Measurements from ENCODE around the gene SPHK1.
"Not testable (repeated sequence)": the region's sequence is repeated elsewhere in the genome, so short reads cannot be mapped to it uniquely, and the experiment has no call there.

SPHK1 gene

GRCh38 chr17:76354747-76355310 is 29.6 kb upstream of the SPHK1 start:
- TF ChIP-seq, protein P1, sequence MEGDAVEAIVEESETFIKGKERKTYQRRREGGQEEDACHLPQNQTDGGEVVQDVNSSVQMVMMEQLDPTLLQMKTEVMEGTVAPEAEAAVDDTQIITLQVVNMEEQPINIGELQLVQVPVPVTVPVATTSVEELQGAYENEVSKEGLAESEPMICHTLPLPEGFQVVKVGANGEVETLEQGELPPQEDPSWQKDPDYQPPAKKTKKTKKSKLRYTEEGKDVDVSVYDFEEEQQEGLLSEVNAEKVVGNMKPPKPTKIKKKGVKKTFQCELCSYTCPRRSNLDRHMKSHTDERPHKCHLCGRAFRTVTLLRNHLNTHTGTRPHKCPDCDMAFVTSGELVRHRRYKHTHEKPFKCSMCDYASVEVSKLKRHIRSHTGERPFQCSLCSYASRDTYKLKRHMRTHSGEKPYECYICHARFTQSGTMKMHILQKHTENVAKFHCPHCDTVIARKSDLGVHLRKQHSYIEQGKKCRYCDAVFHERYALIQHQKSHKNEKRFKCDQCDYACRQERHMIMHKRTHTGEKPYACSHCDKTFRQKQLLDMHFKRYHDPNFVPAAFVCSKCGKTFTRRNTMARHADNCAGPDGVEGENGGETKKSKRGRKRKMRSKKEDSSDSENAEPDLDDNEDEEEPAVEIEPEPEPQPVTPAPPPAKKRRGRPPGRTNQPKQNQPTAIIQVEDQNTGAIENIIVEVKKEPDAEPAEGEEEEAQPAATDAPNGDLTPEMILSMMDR (IDR thresholded peaks at IDR 0.05; ENCODE audit: low read depth, low read length): no peak
- no peak overlapping the region for H3K4me3 ChIP-seq (replicated peaks in 1 of 2; ENCODE audit: low read depth in 2 of 2, low read length in 2 of 2)
- no peak for DNase-seq (ENCODE audit: low read depth in 2 of 2)

GRCh38 chr17:76356803-76357456 is 27.5 kb upstream of the SPHK1 start:
- H3K4me3 ChIP-seq (replicated peaks in 1 of 2; ENCODE audit: low read depth in 2 of 2, low read length in 2 of 2): no peak overlapping the region
- TF ChIP-seq, protein P1 (IDR thresholded peaks at IDR 0.05; ENCODE audit: low read depth, low read length): no peak
- DNase-seq (ENCODE audit: low read depth in 2 of 2): no peak

- no peak overlapping the region for H3K4me3 ChIP-seq (replicated peaks in 1 of 2; ENCODE audit: low read depth in 2 of 2, low read length in 2 of 2)
- no peak for DNase-seq (ENCODE audit: low read depth in 2 of 2)
- TF ChIP-seq, protein P1 (IDR thresholded peaks at IDR 0.05; ENCODE audit: low read depth, low read length): no peak
Measured at GRCh38 chr17:76357597-76358158, 26.7 kb upstream of the SPHK1 start.

DNA sequence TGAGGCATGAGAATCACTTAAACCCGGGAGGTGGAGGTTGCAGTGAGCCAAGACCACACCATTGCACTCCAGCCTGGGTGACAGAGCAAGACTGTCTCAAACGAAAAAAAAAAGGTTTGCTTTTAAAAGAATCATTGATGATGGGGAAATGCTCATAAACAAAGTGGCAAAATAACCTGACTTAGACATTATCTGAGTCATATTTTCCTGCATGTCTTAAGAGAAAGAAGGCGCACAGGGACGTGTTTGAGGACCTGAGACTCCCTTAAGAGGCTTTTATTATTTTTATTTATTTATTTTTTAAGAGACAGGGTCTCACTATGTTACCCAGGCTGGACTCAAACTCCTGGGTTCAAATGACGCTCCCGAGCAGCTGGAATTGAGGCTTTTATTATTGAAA is 25.0 kb upstream of the SPHK1 start:
- no peak for DNase-seq (ENCODE audit: low read depth in 2 of 2)
- TF ChIP-seq, protein P1 (IDR thresholded peaks at IDR 0.05; ENCODE audit: low read depth, low read length): no peak
- H3K4me3 ChIP-seq (replicated peaks in 1 of 2; ENCODE audit: low read depth in 2 of 2, low read length in 2 of 2): no peak overlapping the region

DNA sequence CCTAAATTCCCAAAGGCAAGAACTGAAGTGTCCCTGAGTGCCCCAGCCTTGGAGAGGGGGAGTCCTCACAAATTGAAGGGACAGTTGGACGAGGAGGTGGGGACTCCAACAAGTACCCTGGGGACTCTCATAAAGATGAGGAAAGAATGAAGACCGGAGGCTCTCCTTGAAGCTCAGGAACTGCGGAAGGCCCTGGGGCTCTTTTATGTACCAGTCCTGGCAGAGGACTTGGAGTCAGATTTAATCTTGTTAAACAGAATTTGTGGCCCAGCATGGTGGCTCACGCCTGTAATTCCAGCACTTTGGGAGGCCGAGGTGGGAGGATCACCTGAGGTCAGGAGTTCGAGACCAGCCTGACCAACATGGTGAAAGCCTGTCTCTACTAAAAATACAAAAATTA is 24.6 kb upstream of the SPHK1 start:
- not testable (repeated sequence) for H3K4me3 ChIP-seq (replicated peaks in 1 of 2; ENCODE audit: low read depth in 2 of 2, low read length in 2 of 2); DNase-seq (ENCODE audit: low read depth in 2 of 2)

- TF ChIP-seq, protein P1 (IDR thresholded peaks at IDR 0.05; ENCODE audit: low read depth, low read length): no peak
- no peak overlapping the region for H3K4me3 ChIP-seq (replicated peaks in 1 of 2; ENCODE audit: low read depth in 2 of 2, low read length in 2 of 2)
- no peak for DNase-seq (ENCODE audit: low read depth in 2 of 2)
Measured at GRCh38 chr17:76360461-76360860, 23.9 kb upstream of the SPHK1 start.

- DNase-seq (ENCODE audit: low read depth in 2 of 2): no peak
- H3K4me3 ChIP-seq (replicated peaks in 1 of 2; ENCODE audit: low read depth in 2 of 2, low read length in 2 of 2): no peak overlapping the region
- TF ChIP-seq, protein P1 (IDR thresholded peaks at IDR 0.05; ENCODE audit: low read depth, low read length): no peak
Measured at GRCh38 chr17:76363107-76363842, 21.1 kb upstream of the SPHK1 start.

Measured in cardiac fibroblast (primary cell).